ENCODE results near the gene IFI27L1.

IFI27L1 gene

GRCh38 chr14:94138251-94138650 is 57.1 kb downstream of the IFI27L1 start:
- no peak for DNase-seq

GRCh38 chr14:94139006-94139405 is 57.9 kb downstream of the IFI27L1 start:
- DNase-seq = no peak

- DNase-seq = no peak
Measured at GRCh38 chr14:94139421-94139820, 58.3 kb downstream of the IFI27L1 start.

GRCh38 chr14:94142247-94142646 is 61.1 kb downstream of the IFI27L1 start:
- DNase-seq = no peak

GRCh38 chr14:94142836-94143235 is 61.7 kb downstream of the IFI27L1 start:
- DNase-seq = no peak

GRCh38 chr14:94143239-94143638 is 62.1 kb downstream of the IFI27L1 start:
- DNase-seq = no peak

- DNase-seq = no peak
Measured at GRCh38 chr14:94143711-94144110, 62.6 kb downstream of the IFI27L1 start.

- DNase-seq = peak; percentile 67
Measured at GRCh38 chr14:94144765-94145164, 63.7 kb downstream of the IFI27L1 start.

- DNase-seq = no peak
Measured at GRCh38 chr14:94145902-94146527, 64.9 kb downstream of the IFI27L1 start.
